MM.1S (cell line): Measurements from ENCODE around the gene GALNS.

Source experiments
- CTCF ChIP-seq: fragments of 300-600 bp; sonication (generic); IDR thresholded peaks from 2 replicates; pipeline ENCODE4 v1.5.1; 2016; ENCODE audit warnings: antibody characterized with exemption, low read length, mixed read lengths
- EZH2 ChIP-seq: fragments of 300-600 bp; sonication (generic); optimal IDR thresholded peaks from 2 replicates; pipeline ENCODE3; 2017; ENCODE audit warnings: low read depth, mild to moderate bottlenecking, antibody characterized with exemption, low read length, mixed read lengths
- EZH2phosphoT487 ChIP-seq: fragments of 300-600 bp; sonication (generic); IDR thresholded peaks from 2 replicates; pipeline ENCODE4 v1.6.1; 2018; ENCODE audit warnings: antibody characterized with exemption, low read length

GRCh38 chr16:88764913-88765349, 91.8 kb downstream of the GALNS start:
- TF ChIP-seq CTCF (no peak), EZH2phosphoT487 (no peak), EZH2 (no peak)
